MM.1S (cell line): ENCODE measurements around the gene PARVA.

Experiments used
- EZH2 ChIP-seq: fragments of 300-600 bp; sonication (generic); optimal IDR thresholded peaks from 2 replicates; pipeline ENCODE3; 2017; ENCODE audit warnings: low read depth, mild to moderate bottlenecking, antibody characterized with exemption, low read length, mixed read lengths
- TF ChIP-seq, protein P1 (sequence below): fragments of 300-600 bp; sonication (generic); IDR thresholded peaks from 2 replicates; pipeline ENCODE4 v1.5.1; 2016; ENCODE audit warnings: antibody characterized with exemption, low read length, mixed read lengths

DNA sequence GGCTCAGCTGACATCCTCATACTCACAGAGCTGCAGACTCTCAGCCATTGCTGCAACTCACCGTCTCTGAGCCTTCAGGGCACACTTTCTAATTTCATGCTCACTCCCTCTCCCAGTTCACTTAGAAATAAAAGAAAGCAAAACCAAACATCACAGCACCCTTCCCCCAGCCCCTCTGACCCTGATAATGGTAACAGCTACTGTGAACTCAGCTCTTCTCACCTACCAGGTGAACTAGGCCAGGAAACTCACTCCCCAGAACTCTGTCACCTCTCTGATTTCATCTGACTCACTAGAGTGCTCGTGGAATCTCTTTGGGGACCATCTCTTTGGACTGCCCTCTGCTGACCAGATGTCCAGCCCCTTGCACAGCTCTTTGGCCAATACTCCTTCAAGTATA lies 14.5 kb upstream of the PARVA start:
- no peak for TF ChIP-seq EZH2
- TF ChIP-seq, protein P1, sequence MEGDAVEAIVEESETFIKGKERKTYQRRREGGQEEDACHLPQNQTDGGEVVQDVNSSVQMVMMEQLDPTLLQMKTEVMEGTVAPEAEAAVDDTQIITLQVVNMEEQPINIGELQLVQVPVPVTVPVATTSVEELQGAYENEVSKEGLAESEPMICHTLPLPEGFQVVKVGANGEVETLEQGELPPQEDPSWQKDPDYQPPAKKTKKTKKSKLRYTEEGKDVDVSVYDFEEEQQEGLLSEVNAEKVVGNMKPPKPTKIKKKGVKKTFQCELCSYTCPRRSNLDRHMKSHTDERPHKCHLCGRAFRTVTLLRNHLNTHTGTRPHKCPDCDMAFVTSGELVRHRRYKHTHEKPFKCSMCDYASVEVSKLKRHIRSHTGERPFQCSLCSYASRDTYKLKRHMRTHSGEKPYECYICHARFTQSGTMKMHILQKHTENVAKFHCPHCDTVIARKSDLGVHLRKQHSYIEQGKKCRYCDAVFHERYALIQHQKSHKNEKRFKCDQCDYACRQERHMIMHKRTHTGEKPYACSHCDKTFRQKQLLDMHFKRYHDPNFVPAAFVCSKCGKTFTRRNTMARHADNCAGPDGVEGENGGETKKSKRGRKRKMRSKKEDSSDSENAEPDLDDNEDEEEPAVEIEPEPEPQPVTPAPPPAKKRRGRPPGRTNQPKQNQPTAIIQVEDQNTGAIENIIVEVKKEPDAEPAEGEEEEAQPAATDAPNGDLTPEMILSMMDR: no peak
